GM19240 (cell line): ENCODE data around the gene SND1.

ENCODE experiments used
- DNase-seq: peaks from one replicate; pipeline ENCODE4 v3.0.0; 2011; ENCODE audit warnings: low spot score; ENCODE audit not compliant: insufficient read length

SND1 gene

GRCh38 chr7:128112018-128112780 is 460.2 kb downstream of the SND1 start:
- DNase-seq = no peak

- no peak for DNase-seq
These were observed 460.8 kb downstream of the SND1 start for GRCh38 chr7:128112781-128113221.

DNA sequence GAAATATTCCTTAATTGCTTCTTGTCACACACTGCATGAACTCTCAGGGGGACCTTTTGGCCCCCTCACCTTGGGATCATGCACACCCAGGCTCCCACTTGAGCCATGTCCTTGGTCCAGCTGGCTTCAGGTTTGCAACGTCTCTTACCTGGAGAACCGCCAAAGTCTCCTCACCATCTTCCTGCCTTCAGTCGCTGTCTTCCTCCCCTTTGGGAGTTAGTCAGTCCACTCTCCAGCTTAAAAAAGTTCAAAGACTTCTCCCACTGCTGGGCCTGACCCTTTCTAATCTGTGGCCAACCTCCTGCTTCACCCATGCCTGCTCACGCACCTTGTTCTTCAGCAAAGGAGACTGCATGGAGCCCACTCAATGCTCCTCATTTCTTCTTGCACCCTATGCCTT is 461.8 kb downstream of the SND1 start:
- no peak for DNase-seq

DNA sequence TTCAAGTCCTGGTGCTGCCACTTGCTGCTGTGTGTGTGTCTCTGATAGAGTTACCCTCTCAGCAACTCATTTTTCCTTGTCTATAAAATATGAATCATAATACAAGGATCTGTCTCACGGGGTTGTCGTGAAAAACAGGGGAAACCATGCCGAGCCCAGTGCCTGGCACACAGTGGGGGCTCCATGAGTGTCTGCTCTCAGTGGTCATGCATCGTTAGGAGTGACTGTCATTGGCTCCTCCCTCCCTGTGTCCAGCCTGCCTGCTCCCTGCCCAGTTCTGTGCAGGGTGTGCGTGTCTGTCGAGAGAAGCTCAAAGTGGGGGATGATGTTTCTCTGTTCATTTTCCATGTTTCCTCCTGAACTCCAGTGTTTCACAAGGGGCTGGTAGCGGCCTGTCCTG is 462.8 kb downstream of the SND1 start:
- no peak for DNase-seq

DNA sequence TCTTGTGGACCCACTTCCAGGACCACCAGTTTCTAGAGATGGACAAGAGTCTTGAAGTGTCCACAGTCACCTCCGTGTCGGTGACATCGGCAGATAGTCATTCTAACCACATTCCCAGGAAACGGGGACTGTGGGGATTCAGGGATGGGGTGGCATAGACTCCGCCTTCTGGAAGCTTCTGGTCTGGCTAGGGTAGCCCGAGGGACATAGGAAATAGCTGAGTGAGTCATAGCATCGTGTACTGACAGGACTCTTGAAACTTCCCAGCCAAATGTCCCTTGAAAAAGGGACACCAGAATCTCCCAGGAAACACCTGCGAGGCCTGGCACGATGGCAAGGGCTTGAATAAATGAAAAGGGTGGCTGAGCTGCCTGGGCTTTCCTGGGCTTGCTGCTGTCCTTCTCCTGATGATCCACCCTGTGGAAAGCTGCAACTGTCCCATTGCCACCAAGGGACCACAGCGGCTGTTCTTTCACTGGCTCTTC is 463.4 kb downstream of the SND1 start:
- no peak for DNase-seq

GRCh38 chr7:128115821-128116723 is 464.1 kb downstream of the SND1 start:
- no peak for DNase-seq

DNA sequence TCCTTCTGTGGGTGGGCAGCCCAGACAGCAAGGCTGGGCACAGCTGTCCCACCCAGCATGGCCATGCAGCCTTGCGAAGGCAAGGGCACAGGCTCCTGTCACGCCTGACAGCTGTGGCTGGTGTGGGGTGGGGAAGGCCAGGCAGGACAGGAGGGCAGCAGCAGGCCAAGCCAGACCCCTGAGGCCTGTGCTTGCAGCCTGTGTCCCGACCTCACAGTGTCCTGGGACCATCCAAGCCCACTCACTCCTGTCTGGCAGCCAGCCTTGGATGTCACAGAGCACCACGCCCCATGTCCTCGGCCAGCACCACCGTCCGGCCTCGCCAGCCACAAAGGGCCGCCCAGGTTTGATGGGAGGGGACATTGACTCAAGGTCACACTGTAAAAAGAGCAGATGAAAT is 464.7 kb downstream of the SND1 start:
- no peak for DNase-seq

GRCh38 chr7:128117691-128118090 is 465.7 kb downstream of the SND1 start:
- no peak for DNase-seq

GRCh38 chr7:128119036-128119435 is 467.0 kb downstream of the SND1 start:
- no peak for DNase-seq

- DNase-seq = no peak
These were observed 468.1 kb downstream of the SND1 start for GRCh38 chr7:128120116-128120515.

DNA sequence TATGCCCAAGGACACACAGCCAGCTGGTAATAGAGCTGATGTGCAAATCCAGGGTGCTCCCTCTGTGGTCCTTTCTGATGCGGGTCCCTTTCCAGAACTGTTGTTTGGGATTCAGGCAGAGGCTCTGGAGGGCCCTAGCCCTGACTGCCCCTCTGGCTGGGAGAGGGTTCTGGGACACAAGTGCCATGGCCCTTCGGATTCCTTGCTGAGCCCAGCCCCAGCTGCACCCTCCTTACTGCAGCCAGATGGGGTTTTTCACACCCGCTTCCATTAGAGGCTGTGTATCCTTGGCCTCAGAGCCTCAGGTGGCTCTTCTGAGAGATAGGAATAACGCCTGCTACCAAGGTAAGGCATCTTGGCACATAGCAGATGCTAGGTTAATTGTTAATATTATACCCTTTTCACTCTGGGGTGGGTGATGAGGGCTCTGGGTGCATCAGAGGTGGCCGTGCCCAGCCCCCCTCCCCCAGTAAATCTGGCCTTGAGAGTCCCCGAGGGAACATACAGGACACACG is 469.0 kb downstream of the SND1 start:
- no peak for DNase-seq

DNA sequence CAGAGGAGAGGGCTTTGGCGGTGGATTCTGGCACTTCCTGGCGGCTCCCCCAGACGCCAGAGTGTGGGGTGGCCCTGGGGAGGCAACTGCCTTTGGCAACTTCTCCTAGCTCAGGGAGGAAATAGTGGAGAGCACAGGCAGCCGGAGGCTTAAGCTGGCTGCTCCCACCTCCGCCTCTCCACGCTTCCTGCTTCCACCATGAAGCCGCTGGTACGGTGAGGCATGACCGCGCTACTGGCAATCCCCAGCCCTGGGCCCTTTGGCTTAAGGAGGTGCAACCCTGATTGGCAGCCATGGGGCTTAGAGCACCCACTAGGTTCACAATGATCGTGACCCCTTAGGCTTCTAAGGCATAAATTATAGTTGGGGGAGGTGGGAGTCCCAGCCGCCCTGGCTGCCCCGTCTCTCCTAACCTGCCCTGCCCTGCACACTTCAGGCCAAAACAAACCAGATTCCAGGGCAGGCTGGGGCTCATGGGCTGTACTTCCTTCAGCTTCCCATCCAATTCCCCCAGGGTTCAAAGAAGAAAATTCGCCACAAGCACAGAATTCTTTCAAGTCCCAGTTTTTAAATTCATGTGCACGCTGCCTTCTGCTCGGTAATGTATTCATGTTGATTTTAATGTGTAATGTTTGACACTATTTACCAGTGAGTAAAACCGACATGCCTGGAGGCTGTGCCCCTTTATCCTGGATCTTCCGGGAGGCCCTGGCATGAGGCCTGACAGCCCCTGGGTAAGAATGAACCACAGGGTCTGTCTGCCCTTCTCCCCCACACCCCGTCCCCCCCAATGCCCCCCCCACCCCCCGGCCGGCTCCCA is 469.9 kb downstream of the SND1 start:
- no peak for DNase-seq

- DNase-seq = no peak
These were observed 470.7 kb downstream of the SND1 start for GRCh38 chr7:128122576-128123290.

- DNase-seq = no peak
These were observed 471.5 kb downstream of the SND1 start for GRCh38 chr7:128123291-128124037.

DNA sequence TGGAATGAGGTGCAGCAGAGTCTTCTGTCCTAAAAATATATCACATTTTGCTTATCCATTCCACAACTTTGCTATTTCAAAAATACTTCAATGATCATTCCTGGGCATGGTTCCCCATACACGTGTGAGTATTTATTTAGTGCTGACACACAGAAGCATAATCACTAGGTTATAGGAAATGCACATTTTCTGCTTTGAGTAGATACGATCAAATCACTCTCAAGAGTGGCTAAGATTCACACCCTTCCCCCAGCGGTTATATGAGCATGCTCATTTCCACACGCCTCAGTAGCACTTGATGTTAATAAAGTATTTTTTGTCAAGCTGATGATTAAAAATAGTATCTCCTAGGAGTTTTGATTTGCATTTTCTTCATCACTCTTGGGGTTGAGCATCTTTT is 472.8 kb downstream of the SND1 start:
- no peak for DNase-seq

DNA sequence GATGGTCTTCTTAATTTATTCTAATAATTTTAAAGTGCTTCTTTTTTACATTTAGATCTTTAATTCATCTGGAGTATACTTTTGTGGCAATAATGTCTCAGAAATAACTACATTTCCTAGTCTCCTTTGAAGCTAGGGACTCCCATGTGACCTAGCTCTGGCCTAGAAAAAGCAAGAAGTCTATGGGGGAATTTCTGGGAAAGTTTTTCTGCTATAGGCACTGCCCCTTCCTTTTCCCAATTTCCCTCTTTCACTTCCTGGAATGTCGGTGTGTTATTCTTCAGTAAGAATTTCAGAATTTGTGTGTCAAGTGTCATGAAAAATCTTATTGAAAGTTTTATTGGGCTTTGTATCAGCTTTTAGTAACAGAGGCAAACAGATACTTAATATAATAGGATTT is 473.8 kb downstream of the SND1 start:
- DNase-seq = no peak

GRCh38 chr7:128128401-128128800 is 476.4 kb downstream of the SND1 start:
- DNase-seq = no peak

DNA sequence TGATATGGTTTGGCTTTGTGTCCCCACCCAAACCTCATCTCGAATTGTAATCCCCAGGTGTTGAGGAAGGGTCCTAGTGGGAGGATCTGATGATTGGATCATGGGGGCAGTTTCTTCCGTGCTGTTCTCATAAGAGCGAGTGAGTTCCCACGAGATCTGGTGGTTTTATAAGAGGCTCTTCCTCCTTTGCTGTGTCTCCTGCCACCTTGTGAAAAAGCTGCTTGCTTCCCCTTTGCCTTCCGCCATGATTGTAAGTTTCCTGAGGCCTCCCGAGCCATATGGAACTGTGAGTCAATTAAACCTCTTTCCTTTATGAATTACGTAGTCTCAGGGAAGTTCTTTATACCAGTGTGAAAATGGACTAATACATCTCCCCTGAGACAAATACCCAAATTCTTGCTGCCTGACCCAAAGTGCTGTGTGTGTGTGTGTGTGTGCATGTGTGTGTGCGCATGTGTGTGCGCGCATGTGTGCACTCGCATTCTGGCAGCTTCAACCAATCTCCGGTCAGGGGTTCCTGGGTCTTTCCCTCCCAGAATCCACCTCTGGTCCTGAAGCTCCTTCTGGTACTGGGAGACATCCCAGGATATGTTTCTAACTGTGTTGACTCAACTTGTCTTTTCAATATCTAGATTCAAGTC is 477.4 kb downstream of the SND1 start:
- no peak for DNase-seq

GRCh38 chr7:128131115-128131514 is 479.1 kb downstream of the SND1 start:
- no peak for DNase-seq
